ENCODE results near the gene SMAD7. TPM values are rescaled to one million over a fixed set of nuclear protein-coding genes. Genes with fewer than 3 reads are reported as not detected.

The SMAD7 gene
- total RNA-seq, 4 donors from 2014 or later = 41.2 to 76.0 (median 55.2) TPM

DNA sequence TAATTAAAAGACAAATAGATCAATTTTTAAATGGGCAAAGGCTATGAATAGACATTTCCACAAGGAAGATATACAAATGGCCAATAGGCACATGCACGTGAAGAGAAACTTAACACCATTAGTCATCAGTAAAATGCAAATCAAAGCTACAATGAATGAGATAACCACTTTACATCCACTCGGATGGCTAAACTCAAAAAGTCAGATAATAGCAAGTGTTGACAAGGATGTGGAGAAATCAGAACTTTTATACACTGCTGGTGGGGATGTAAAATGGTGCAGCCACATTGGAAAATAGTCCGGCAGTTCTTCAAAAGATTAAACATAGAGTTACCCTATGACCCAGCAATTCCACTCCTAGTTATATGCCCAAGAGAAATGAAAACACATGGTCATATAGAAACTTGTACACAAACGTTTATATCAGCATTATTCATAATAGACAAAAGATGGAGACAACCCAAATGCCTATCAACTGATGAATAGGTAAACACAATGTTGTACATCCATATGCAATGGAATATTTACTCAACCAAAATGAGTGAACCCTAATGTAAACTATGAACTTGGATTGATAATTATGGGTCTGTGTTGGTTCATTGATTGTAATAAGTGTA lies 51.1 kb downstream of the SMAD7 start:
- WGBS, 2 donors (ENCODE audit: low coverage in 1 of 2) = 79 to 83% methylated on average over 4 of the region's 4 CpGs
- Histone ChIP-seq H3K27me3 (no peaks in the 10 kb centered on the region), H3K27ac (no peak overlapping the region), H3K4me3 (no peak overlapping the region), H3K9me3 (no peaks in the 10 kb centered on the region), H3K4me1 (peaks cover 0 to 27% (median 16%) of the 10 kb centered on the region in 3 donors), H3K36me3 (no peaks in the 10 kb centered on the region)
- no peak for ATAC-seq
- TF ChIP-seq, protein P1, sequence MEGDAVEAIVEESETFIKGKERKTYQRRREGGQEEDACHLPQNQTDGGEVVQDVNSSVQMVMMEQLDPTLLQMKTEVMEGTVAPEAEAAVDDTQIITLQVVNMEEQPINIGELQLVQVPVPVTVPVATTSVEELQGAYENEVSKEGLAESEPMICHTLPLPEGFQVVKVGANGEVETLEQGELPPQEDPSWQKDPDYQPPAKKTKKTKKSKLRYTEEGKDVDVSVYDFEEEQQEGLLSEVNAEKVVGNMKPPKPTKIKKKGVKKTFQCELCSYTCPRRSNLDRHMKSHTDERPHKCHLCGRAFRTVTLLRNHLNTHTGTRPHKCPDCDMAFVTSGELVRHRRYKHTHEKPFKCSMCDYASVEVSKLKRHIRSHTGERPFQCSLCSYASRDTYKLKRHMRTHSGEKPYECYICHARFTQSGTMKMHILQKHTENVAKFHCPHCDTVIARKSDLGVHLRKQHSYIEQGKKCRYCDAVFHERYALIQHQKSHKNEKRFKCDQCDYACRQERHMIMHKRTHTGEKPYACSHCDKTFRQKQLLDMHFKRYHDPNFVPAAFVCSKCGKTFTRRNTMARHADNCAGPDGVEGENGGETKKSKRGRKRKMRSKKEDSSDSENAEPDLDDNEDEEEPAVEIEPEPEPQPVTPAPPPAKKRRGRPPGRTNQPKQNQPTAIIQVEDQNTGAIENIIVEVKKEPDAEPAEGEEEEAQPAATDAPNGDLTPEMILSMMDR (IDR thresholded peaks at IDR 0.05) = no peak
- TF ChIP-seq POLR2A (IDR thresholded peaks at IDR 0.05) (no peak), POLR2AphosphoS5 (IDR thresholded peaks at IDR 0.05) (no peak), EP300 (IDR thresholded peaks at IDR 0.05) (no peak)

DNA sequence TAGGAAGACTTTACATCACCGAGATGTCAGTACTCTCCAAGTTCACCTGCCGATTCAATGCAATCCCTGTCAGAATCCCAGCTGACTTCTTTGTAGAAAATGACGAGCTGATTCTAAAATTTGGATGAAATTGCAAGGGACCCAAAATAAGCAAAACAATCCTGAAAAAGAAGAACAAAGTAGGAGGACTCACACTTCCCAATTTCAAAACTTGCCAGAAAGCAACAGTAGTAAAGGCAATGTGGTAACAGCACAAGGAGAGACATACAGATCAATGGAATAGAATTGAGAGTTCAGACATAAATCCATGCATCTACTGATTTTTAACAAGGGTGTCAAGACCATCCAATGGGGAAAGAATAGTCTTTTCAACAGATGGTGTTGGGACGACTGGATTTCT lies 52.2 kb downstream of the SMAD7 start:
- Histone ChIP-seq H3K36me3 (no peaks in the 10 kb centered on the region), H3K27me3 (no peaks in the 10 kb centered on the region), H3K9me3 (no peaks in the 10 kb centered on the region), H3K4me3 (no peak overlapping the region), H3K27ac (no peak overlapping the region), H3K4me1 (peaks cover 0 to 27% (median 16%) of the 10 kb centered on the region in 3 donors)
- TF ChIP-seq POLR2AphosphoS5 (IDR thresholded peaks at IDR 0.05) = no peak
- TF ChIP-seq EP300 (IDR thresholded peaks at IDR 0.05) = no peak
- TF ChIP-seq POLR2A (IDR thresholded peaks at IDR 0.05) = no peak
- ATAC-seq = no peak
- 65 to 82% methylated on average over 4 of the region's 4 CpGs for WGBS, 2 donors (ENCODE audit: low coverage in 1 of 2)

DNA sequence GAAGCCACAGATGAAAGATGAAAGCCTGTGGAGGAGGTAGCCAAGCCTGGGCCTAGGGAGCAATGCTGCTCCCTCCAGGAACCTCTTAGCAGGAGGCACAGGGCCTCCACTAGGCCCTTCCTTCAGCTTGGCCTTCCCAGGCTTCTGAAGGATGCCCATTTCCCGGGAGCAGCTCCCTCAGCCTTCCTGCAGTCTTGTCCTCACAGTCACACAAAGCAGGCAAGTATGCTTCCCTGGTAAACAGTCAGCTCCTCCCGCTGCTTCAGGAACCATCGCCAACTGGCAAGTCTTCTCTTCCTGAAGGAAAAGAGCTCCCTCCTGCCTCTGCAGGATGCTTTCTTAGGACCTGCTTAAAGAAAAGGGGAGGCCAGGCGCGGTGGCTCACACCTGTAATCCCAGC lies 53.2 kb downstream of the SMAD7 start:
- H3K9me3 ChIP-seq = no peaks in the 10 kb centered on the region
- no peak for TF ChIP-seq POLR2AphosphoS5 (IDR thresholded peaks at IDR 0.05)
- TF ChIP-seq, protein P1 (IDR thresholded peaks at IDR 0.05) = no peak
- no peak for TF ChIP-seq EP300 (IDR thresholded peaks at IDR 0.05)
- TF ChIP-seq POLR2A (IDR thresholded peaks at IDR 0.05) = no peak
- peaks cover 0 to 21% (median 10%) of the 10 kb centered on the region in 3 donors for H3K4me1 ChIP-seq
- no peaks in the 10 kb centered on the region for H3K27me3 ChIP-seq
- no peaks in the 10 kb centered on the region for H3K36me3 ChIP-seq
- ATAC-seq = no peak
- peak overlapping the region in 1 of 4 donors; percentile 19 for H3K27ac ChIP-seq
- WGBS, 2 donors (ENCODE audit: low coverage in 1 of 2) = 67% methylated on average over 4 of the region's 5 CpGs; no CpG with 5 or more reads in 1 of the 2 donors
- H3K4me3 ChIP-seq = no peak overlapping the region

DNA sequence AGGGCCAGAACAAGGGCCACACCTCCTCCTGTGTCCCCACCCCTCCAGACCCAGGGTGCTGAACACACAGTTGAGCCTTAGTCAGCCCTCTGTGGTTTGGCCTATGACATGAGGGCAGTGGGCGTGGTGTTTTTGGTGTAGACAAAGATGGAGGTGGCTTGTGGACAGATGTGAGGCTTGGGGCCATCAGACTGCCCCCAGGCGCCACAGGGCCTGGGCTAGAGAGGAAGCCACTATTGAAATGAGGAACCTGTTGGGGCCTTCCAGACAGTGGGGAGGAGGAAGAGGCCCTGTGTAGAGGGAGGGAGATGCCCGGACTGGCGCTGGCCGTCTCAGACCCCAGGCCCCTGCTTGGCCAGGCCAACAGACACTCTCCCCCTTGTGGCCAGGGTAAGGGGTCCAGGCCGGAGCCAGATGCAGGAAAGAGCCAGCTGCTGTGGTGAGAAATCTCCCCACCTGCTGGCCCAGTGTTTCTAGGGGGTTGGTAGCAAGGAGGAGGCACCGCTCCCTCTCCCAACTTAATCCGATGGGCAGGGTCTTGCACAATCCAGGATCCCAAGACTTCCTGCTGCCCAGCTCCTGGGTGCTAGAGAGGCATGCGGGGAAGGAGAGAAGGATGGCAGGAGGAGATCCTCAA lies 53.8 kb downstream of the SMAD7 start:
- H3K4me1 ChIP-seq = peaks cover 0 to 16% (median 5%) of the 10 kb centered on the region in 3 donors
- H3K9me3 ChIP-seq = no peaks in the 10 kb centered on the region
- no peak overlapping the region for H3K4me3 ChIP-seq
- H3K36me3 ChIP-seq = no peaks in the 10 kb centered on the region
- ATAC-seq = peak; percentile 76
- peak overlapping the region in 1 of 4 donors; percentile 19 for H3K27ac ChIP-seq
- no peaks in the 10 kb centered on the region for H3K27me3 ChIP-seq
- no peak for TF ChIP-seq POLR2AphosphoS5 (IDR thresholded peaks at IDR 0.05)
- TF ChIP-seq, protein P1 (IDR thresholded peaks at IDR 0.05) = no peak
- TF ChIP-seq EP300 (IDR thresholded peaks at IDR 0.05) = no peak
- no peak for TF ChIP-seq POLR2A (IDR thresholded peaks at IDR 0.05)
- WGBS, 2 donors (ENCODE audit: low coverage in 1 of 2) = 60 to 79% methylated on average over 1 to 6 of the region's 9 CpGs

DNA sequence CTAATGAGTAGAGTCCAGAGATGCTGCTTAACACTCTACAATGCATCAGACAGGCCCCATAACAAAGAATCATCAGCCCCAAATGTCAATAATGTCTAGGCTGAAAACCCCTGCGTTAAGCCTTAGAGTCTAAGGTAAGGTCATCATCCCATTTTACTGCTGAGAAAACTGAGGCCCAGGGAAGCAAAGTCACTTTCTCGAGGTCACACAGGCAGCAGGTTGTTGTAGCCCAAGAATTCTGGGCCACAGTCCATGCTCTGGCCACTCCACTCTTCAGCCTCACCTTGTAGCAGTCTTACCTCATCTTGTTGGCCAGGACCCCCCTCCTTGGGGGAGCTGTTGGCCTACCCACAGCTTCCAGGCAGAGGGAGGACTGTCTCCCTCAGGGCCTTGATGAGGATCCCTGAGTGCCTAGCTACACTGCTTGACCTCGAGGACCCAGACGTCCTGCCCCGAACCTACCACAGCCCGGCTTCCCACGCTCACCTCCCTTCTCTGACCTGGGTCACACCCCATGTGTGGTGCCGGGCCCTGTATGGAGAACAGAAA lies 54.4 kb downstream of the SMAD7 start:
- no peak overlapping the region for H3K27ac ChIP-seq
- peaks cover 0 to 10% (median 0%) of the 10 kb centered on the region in 3 donors for H3K4me1 ChIP-seq
- TF ChIP-seq EP300 (IDR thresholded peaks at IDR 0.05) = no peak
- TF ChIP-seq POLR2AphosphoS5 (IDR thresholded peaks at IDR 0.05) = no peak
- TF ChIP-seq, protein P1 (IDR thresholded peaks at IDR 0.05) = no peak
- no peak for TF ChIP-seq POLR2A (IDR thresholded peaks at IDR 0.05)
- H3K36me3 ChIP-seq = no peaks in the 10 kb centered on the region
- no peaks in the 10 kb centered on the region for H3K9me3 ChIP-seq
- no peak for ATAC-seq
- 100% methylated on average over 1 of the region's 8 CpGs; no CpG with 5 or more reads in 1 of the 2 donors for WGBS, 2 donors (ENCODE audit: low coverage in 1 of 2)
- H3K27me3 ChIP-seq = no peaks in the 10 kb centered on the region
- no peak overlapping the region for H3K4me3 ChIP-seq
